ENCODE results near the gene PALS1.

PALS1 gene

DNA sequence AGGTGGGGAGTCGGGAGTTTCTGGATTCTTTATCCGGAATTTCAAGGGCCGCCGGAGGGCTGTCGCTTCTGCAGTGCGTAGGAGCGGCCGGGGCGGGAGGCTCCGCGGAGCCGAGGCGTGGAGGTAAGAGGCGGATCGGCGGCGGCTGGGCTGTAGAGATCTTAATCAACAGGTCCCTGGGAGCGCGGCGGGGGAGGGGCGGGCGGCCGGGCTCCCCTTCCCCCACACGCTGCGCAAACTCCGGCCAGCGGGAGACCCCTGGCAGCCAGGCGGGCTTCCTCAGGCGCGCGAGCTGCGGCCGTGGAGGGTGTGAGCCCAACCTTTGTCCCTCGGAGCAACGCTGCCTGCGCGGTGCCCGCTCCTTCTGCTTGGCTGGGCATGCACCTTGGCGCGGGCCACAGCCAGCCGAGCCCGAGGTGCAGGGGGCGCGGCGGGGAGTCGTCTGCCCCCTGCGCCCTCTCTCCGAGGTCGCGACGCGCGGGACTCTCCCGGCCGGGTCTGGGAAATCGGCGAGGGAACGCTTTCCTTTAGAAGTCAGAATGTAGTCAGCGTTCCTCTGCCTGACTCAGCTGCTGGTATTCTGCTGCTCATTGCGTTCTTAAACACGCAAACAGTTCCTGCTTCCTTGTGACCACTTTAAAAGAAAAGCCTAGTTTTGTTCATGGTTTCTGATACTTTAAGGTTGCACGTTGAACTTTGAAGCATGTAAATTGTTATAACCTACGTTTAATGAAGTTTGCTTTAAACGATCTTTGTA is at the start of gene PALS1:
Gene PALS1, plus strand, starts transcription at position 25 of the 757 bp plus-strand sequence. CDS start 37,736 bp downstream, outside the sequence.
- DNase-seq: no peak

GRCh38 chr14:67191768-67192290 is 49.4 kb upstream of the PALS1 start:
- no peak for DNase-seq

DNA sequence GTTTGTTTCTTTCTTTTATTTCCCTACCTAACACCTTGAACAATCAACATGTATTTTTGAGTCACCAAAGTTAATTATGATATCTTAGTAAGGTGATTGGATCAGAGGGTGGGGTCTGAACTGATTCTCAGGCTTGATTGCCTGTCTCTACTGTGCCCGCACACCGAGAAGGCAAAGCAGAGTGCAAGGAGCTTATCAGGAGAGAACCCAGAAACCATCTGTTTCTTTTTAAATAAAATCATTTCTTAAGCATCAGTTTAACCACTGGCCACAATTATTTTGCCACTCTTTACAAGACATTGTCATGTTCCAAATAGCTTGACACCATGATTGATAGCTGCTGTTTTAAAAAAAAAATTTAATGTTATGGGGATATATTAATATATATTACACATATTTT is 48.9 kb upstream of the PALS1 start:
- DNase-seq: no peak

DNA sequence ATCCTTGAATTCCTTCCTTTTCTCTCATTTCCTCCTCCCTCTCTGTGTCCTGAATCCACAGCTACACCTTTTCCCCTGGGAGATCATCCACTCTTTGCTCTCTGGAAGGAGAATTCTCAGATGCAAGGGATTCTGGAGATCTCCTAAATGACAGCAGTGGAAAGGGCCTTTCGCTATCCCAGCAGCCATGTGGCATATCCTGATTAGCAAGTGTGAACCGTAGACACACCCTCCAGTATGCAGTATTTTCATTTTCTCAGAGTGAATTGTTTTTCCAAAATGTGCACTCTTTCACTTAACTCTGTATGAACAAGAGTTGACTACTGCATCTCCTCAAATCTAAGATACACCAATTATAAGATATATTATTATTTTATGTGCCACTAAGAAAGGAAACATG is 46.0 kb upstream of the PALS1 start:
- no peak for DNase-seq

- no peak for DNase-seq
These were observed 42.2 kb upstream of the PALS1 start for GRCh38 chr14:67199016-67199415.

- no peak for DNase-seq
These were observed 33.4 kb upstream of the PALS1 start for GRCh38 chr14:67207810-67208209.

DNA sequence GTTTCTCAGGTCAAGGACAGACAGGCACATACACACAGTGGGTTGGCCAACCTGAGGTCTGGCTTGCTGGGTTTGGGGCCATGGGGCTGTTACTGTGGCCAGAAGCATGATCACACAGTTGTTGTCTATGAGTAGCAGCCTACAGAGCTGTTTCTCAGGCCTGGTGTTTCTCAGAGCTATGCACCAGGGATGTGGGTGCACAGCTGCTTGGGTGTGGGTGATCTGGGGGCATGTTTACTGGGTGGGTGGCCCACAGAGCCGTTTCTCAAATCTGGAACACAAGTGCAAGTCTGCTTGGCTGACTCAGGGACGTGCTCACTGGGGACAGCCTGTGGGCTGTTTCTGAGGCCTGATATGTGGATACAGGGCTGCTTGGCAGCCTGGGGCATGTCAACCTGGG is 23.1 kb upstream of the PALS1 start:
- DNase-seq: no peak

DNA sequence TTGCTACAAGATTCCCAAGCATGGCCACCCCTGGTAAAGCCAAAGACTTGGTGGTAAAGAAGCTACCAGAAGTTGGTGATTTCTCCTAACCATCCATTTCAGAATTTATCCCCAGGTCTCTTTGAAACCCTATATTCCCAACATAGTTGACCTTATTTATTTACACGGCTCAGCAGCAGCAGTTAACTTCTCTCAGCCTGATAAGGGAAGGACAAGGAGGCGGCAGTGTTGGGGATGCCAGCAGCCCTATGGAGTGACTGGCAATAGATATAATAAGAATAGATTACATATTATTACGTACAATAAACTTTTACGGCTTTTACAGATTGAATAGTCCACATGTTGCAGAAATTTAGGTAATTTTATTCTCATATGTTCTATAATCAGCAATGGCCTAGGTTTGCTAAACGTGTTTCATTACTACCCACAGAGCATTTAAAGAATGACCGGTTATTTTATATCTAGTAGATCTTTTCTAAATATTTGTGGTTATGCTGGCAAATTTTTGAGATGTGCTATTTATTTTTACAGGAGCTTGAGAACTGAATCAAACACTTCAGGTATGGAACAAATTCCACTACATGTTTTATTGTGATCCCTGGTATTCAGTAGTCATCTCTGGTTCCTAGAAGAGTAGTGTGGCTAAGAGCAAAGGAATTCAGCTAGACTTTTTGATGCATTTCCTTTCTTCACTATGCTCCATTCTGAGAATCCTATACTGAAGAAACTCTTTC is 19.8 kb upstream of the PALS1 start:
- peak; percentile 4 for DNase-seq

DNA sequence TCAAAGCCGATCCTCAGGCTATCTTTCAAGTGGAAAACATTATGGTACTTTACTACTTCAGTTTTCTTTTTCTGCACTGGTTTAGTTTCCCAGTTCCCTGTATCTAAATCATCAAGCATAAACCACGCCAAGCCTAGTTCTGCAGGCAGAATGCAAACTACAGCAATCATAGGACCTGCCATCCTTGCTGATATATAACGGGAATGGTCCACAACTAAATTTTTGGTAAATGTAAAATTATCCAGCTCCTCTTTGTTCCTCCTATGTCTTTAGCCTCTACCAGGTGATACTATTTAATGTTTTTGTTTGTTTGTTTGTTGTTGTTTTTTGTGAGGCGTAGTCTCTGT is 19.3 kb upstream of the PALS1 start:
- no peak for DNase-seq

DNA sequence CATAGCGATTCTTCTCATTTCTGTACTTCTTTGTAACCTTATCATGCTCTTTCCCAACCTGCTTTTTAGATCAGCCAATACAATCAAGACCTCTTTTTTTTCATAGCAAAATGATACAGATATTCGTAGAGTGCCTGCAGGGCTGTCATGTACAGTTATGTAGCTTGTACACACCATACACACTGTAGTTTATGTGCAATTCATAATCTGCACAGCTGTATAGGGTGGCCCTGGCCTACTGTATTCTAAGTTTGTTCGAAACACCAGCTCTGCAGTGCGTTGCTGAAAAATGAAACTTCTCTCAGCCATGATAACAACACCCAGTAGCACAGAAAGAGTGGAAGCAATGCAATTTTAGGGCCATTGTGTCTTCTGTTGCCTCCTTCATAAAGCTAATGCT is 15.7 kb upstream of the PALS1 start:
- no peak for DNase-seq

DNA sequence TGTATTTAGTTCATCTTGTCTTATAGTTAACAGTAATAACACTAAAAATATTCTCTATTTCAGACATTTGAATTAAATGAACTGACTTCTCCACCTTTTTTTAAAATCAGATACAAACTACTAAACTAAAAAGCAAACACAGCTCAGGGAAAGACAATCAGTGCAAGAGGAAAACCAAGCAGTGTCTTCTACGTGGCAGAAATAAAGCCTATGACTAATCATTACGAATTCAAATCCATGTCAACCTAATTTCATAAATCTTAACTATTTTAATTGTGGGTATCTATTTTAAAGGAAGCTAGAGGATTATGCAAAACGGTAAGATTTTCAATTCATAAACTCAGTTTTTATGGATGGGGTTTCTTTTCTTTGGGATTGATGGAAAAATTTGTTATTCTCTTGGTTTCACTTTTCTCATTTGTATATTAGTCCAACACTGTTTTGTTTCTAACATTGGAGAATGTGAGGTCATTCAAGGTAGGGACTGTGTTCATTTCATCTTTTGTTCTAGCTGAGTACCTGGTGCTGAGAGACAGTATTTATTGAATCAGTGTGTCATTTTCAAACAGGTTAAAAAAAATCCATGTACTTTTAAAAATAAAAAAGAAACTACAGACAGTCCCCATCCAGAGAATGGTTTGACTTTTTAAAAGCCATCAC is 12.8 kb upstream of the PALS1 start:
- no peak for DNase-seq

DNA sequence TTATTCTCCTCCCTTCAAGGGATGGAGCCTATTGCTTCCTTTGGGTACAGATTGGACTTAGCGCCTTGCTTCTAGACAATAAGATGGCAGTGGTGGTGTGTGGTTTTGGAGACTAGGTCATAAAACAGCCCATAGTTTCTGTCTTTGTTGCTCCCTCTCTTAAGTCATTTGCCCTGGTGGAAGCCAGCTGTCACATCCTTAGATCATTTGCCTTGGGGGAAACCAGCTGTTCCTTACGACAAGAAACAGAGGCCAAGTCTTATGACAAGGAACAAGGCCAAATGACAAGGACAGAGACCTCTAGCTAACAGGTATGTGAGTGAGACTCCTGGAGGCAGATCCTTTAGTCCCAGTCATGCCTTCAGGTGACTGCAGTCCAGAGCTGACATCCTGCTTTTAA is 9.2 kb upstream of the PALS1 start:
- peak; percentile 8 for DNase-seq

DNA sequence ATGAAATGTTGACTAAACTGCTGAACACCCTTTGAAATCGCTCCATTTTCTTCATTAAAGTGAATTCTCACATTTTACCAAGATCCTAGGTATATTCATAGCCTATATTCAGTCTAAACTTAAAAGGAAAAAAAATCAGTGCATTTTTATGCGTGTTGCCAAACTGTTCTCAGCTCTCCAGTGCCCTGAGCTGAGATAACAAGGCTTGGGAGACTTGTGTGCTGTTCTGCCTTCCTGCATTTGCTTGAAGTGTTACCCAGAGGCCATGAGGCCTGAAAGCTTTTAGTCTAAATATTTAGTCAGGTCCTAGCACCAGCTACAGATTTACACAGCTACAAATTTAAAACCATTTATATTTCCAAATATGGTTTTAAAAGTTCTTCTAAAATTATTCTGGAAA is 8.6 kb upstream of the PALS1 start:
- DNase-seq: no peak

DNA sequence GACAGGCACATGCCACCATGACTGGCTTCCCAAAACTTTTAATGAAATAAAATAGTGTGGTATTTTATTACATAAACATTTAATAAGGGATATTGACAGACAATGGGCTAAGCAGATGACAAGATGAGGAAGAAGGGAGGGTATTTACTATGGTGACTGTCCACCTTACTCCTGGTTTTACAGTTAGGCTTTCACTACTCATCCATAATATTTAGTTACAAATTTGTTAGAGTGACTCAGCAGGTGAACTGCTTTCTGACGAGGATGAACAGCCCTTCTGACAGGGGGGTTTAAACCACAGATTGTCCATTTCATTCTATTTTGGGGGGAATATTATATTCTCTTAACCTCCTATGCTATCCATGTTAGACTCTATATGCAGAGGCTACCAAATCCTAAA is 3.6 kb upstream of the PALS1 start:
- DNase-seq: no peak

DNA sequence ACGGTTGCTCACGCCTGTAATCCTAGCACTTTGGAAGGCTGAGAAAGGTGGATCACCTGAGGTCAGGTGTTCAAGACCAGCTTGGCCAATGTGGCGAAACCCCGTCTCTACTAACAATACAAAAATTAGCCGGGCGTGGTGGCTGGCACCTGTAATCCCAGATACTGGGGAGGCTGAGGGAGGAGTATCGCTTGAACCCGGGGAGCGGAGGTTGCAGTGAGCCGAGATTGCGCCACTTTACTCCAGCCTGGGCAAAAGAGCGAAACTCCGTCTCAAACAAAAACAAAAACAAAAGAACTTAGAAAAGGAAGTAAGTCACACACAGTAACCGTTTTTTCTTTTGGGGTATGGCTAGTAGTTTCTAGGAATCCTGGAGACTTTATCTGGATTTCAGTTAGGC is 1.7 kb upstream of the PALS1 start:
- no peak for DNase-seq

DNA sequence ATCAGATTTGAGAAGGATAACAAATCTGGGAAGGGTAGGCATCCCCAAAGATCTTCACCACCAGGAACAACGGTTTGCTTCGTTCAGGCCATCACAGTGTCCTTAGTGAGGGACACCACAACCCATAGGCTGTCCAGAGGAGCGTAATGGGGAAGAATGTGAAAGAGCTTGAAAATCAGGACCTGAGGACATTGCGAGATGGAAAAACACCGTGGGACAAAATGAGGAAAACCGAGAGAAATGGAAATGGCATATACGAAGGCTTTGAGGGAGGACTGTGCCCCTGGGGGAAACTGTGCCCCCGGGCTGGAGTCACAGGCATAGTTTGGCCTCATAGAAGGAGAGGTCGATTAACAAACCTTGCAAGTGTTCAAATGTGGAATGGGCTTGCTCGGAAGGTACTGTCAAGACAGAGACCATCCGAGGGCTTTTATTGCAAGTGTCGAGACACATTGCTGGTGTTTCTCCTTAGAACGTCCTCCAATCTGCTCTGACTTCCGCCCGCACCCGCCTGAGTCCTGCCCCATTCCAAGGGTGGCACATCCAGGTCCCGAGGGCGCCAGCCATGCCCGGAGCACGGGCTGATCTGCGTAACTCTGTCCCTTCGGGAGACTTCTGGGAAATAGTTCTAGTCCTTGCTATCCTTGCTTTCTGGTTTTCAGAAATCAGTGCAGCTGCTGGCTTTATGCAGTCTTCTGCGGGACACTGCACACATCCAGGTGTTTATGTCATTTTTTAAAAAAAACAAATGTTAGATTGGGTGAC is 885 bp upstream of the PALS1 start:
- DNase-seq: peak; percentile 62

DNA sequence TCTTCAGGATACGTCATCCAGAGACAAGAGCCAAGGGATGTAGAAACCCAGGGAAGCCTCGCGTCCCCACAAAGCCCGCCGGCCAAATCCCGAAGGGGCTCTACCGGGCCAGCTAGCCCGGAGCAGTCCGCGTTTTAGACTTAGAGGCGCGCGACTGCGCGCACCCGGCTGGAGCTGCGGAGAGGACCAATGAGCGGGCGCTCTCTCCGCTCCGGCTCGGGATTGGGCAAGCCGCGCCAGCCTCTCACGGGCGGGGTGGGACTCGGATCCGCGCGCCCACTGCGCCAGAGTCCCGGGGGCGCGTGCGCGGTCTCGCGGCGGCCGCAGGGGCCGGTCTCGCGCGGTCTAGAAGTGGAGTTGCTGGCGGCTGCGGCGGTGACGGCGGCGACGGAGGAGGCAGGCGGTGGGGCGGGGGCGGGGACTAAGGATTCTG is 241 bp upstream of the PALS1 start:
- DNase-seq: peak; percentile 98

DNA sequence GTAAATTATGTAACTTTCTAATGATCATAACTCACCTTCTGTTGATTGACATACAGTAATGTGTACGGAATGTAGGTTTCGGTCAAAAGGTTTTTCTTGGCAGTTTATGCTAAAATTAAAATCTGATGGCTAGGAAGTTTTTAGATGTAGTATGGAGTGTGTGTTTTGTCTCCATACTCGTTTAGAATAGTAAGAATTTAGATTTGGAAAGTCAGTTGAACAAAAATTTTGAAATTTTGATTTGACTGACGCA is 859 bp downstream of the PALS1 start:
- no peak for DNase-seq

DNA sequence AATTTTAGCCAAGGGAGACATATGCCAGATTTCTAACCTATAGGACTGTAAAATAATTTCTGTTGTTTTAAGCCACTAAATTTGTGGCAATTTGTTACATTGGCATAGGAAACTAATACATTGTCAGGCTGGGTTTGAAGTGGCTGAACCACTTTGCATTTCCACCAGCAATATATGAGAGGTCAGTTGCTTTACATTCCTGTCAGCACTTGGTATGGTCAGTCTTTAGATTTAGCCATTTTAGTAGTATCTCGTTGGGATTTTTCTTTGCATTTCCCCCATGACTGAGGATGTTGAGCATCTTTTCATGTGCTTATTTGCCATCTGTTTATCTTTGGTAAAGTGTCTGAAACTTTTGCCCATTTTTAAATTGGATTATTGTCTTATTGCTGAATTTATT is 3.9 kb downstream of the PALS1 start:
- no peak for DNase-seq

- no peak for DNase-seq
These were observed 10.5 kb downstream of the PALS1 start for GRCh38 chr14:67251573-67252226.

GRCh38 chr14:67253076-67253635 is 11.9 kb downstream of the PALS1 start:
- no peak for DNase-seq

DNA sequence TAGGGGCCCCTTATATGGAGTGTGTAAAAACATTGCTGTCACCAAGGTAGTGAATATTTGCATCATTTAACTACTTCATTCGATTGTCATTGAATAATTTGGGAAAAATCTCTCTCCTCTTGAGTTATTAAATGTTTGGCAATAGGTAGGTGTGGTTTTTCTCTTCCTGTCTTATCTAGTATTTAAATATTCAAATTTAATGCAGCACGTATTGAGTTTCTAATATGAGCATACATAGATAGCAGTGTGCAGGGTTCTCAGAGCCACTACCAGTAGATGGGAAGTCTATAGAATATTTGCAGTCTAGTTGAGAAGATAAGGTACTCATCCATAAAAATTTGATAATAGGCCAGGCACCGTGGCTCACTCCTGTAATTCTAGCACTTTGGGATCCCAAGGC is 16.7 kb downstream of the PALS1 start:
- no peak for DNase-seq

- DNase-seq: no peak
These were observed 19.7 kb downstream of the PALS1 start for GRCh38 chr14:67260965-67261364.
